WERI-Rb-1 (cell line): Measurements from ENCODE around the gene PRDX3.

Source experiments
- DNase-seq: peaks from one replicate; pipeline ENCODE4 v3.0.0-alpha.2; 2020
- H3K27ac ChIP-seq: fragments of 250-450 bp; sonication (Bioruptor Pico); 2 replicates; pipeline ENCODE4 v1.5.1; 2020; ENCODE audit warnings: mild to moderate bottlenecking, moderate library complexity
- H3K27me3 ChIP-seq: fragments of 250-450 bp; sonication (Bioruptor Pico); 2 replicates; pipeline ENCODE4 v1.5.1; 2021; ENCODE audit warnings: mild to moderate bottlenecking, low read depth, moderate library complexity; ENCODE audit not compliant: insufficient read depth, severe bottlenecking
- H3K36me3 ChIP-seq: fragments of 250-450 bp; sonication (Bioruptor Pico); 2 replicates; pipeline ENCODE4 v1.5.1; 2020; ENCODE audit warnings: mild to moderate bottlenecking, moderate library complexity
- H3K4me3 ChIP-seq: 2 replicates; pipeline ENCODE4 v1.5.1; 2011; ENCODE audit warnings: low read depth, mild to moderate bottlenecking, control low read depth, low read length
- H3K9me3 ChIP-seq: fragments of 250-450 bp; sonication (Bioruptor Pico); 2 replicates; pipeline ENCODE4 v1.5.1; 2021; ENCODE audit warnings: mild to moderate bottlenecking, moderate library complexity; ENCODE audit not compliant: severe bottlenecking
- TF ChIP-seq, protein P1 (sequence below): IDR thresholded peaks from 2 replicates; pipeline ENCODE4 v1.5.1; 2011; ENCODE audit warnings: low read depth, mild to moderate bottlenecking, control low read depth, inconsistent platforms, low read length

Gene PRDX3

DNA sequence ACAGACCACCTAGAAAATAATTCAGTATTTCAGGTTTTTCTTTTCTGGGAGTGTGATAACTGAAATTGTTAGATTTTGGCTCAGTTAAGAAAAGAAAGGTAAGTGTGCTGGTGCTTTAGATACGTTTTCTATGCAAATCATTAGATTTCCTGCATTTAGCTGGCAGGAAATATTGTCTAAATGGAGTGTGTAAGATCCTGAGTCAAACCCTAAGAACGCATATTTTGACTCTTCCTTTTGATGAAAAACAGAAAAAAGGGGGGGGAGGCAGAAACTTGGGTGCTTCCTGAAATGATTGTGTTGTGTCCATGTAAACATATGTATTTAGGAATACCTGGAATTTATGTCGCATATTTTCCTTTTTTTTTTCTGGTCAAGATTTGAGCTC lies 29.9 kb upstream of the PRDX3 start:
- H3K9me3 ChIP-seq, result no peaks in the 10 kb centered on the region
- no peaks in the 10 kb centered on the region; the same call in 1 of the 2 replicates for H3K36me3 ChIP-seq
- H3K27ac ChIP-seq, result peak overlapping the region; percentile 77
- TF ChIP-seq, protein P1, sequence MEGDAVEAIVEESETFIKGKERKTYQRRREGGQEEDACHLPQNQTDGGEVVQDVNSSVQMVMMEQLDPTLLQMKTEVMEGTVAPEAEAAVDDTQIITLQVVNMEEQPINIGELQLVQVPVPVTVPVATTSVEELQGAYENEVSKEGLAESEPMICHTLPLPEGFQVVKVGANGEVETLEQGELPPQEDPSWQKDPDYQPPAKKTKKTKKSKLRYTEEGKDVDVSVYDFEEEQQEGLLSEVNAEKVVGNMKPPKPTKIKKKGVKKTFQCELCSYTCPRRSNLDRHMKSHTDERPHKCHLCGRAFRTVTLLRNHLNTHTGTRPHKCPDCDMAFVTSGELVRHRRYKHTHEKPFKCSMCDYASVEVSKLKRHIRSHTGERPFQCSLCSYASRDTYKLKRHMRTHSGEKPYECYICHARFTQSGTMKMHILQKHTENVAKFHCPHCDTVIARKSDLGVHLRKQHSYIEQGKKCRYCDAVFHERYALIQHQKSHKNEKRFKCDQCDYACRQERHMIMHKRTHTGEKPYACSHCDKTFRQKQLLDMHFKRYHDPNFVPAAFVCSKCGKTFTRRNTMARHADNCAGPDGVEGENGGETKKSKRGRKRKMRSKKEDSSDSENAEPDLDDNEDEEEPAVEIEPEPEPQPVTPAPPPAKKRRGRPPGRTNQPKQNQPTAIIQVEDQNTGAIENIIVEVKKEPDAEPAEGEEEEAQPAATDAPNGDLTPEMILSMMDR, result no peak
- H3K27me3 ChIP-seq, result no peaks in the 10 kb centered on the region
- DNase-seq, result no peak
- H3K4me3 ChIP-seq, result peak overlapping the region; percentile 54

DNA sequence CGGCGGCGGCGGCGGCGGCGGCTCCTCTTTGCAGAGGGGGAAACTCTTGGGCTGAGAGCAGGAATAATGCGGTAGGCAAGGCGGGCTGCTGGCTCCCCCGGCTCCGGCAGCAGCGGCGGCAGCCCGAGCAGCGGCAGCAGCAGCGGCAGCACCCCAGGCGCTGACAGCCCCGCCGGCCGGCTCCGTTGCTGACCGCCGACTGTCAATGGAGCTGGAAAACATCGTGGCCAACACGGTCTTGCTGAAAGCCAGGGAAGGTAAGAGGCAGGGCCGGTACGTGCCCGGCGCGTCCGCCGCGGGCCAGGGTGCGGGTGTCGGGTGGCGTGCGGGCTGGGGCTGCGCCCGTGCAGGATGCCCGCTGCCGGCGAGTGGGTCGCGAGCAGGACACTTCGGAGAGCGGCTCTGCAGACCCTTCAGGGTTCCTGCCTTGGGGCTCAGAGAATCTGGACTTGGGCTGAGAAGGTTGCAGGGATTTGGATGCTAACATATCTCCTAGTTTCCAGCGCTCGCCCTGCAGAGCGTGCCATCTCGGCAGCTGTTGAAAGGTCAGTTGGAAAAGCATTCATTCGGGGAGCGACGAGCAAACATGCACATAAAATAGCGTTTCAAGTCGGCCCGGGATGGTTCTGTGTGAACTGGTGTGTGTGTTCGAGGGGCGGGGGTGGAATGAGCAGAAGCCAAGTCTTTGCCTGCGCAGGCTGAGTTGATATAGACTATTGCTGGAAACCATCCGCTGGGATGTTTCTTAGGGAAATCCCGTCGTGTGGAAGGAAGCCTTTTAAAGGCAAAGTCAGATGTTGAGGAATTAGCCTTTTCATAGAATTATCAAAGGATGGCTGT lies 29.3 kb upstream of the PRDX3 start:
- H3K27ac ChIP-seq, result peak overlapping the region; percentile 77
- no peaks in the 10 kb centered on the region; the same call in 1 of the 2 replicates for H3K36me3 ChIP-seq
- H3K27me3 ChIP-seq, result no peaks in the 10 kb centered on the region
- peak overlapping the region; percentile 54 for H3K4me3 ChIP-seq
- peak; percentile 35 for DNase-seq
- TF ChIP-seq, protein P1, result no peak
- no peaks in the 10 kb centered on the region for H3K9me3 ChIP-seq

- Histone ChIP-seq H3K27ac (peak within 1 kb of the TSS; percentile 99), H3K36me3 (no peaks in the 10 kb centered on the region; the same call in 1 of the 2 replicates), H3K4me3 (peak within 1 kb of the TSS; percentile 54), H3K9me3 (no peaks in the 10 kb centered on the region), H3K27me3 (no peaks in the 10 kb centered on the region)
- peak; percentile 96 for DNase-seq
- TF ChIP-seq, protein P1, result no peak
These were observed 28.7 kb upstream of the PRDX3 start, which contains the start of gene GRK5 for GRCh38 chr10:119207366-119207666. Gene GRK5, plus strand, starts transcription at chr10:119207571. Its CDS starts 347 bp downstream, at chr10:119207918.

DNA sequence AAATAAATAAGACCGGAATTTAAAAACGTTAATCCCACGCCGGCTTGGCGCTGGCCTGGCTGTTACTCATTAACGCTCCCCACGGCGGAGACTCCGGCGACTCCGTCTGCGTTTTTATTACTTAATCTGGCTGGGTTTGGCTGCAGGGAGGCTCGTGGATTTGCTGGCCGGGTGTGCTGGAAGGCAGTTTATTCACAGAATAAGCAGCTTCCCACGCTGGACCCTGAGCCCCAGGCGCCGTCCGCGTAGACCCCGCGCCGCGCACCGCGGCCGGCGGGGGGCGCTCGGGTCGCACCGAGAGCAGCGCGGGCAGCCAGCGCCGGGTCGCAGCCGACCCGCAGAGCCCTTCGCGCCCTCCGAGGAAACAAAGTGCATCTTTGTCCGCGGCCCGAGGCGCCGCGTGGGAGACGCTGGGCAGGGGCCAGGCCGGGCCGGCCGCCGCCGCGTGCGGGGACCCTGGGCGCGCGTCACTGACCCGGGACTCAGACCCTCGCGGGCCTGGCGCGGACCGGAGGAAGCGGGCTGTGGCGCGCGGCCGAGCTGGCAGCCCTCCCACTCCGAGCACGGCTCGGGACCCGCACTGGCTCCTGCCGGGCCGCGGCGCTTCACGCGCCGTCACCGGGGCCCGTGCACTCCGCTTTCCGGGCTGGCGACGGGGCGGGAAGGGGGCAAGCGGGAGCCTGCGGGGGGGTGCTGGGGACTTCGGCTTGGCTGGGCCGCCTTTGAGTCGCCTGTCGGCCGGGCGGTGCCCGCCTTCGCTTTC lies 28.2 kb upstream of the PRDX3 start:
- Histone ChIP-seq H3K36me3 (no peaks in the 10 kb centered on the region; the same call in 1 of the 2 replicates), H3K27ac (peak overlapping the region; percentile 99), H3K4me3 (peak overlapping the region; percentile 52), H3K27me3 (no peaks in the 10 kb centered on the region), H3K9me3 (no peaks in the 10 kb centered on the region)
- TF ChIP-seq, protein P1, result peak; percentile 69
- peak; percentile 74 for DNase-seq

- H3K27ac ChIP-seq, result peak overlapping the region; percentile 99
- TF ChIP-seq, protein P1, result no peak
- H3K9me3 ChIP-seq, result no peaks in the 10 kb centered on the region
- H3K4me3 ChIP-seq, result peak overlapping the region; percentile 40
- H3K36me3 ChIP-seq, result no peaks in the 10 kb centered on the region; the same call in 1 of the 2 replicates
- DNase-seq, result peak; percentile 73
- no peaks in the 10 kb centered on the region for H3K27me3 ChIP-seq
These were observed 27.4 kb upstream of the PRDX3 start for GRCh38 chr10:119205894-119206602.
